GM21447 (cell line): ENCODE measurements around the gene BCAR3.

Experiments
- ATAC-seq: cut with Tn5 transposase; IDR thresholded peaks from one replicate; pipeline ENCODE4 v1.9.1; 2021; ENCODE audit not compliant: unreplicated experiment

BCAR3 gene

GRCh38 chr1:93617670-93618499, 63.8 kb downstream of the BCAR3 start:
- no peak for ATAC-seq

GRCh38 chr1:93616996-93617669, 64.5 kb downstream of the BCAR3 start:
- ATAC-seq, result no peak

GRCh38 chr1:93616221-93616995, 65.2 kb downstream of the BCAR3 start:
- no peak for ATAC-seq

GRCh38 chr1:93615582-93616150, 66.0 kb downstream of the BCAR3 start:
- ATAC-seq, result peak; percentile 78

GRCh38 chr1:93614986-93615581, 66.6 kb downstream of the BCAR3 start:
- ATAC-seq, result peak; percentile 38

- ATAC-seq, result no peak
These were observed 67.1 kb downstream of the BCAR3 start for GRCh38 chr1:93614541-93614940.

GRCh38 chr1:93613898-93614297, 67.7 kb downstream of the BCAR3 start:
- no peak for ATAC-seq

- no peak for ATAC-seq
These were observed 69.1 kb downstream of the BCAR3 start for GRCh38 chr1:93612510-93612909.

- ATAC-seq, result no peak
These were observed 70.0 kb downstream of the BCAR3 start for GRCh38 chr1:93611668-93612067.

GRCh38 chr1:93609536-93609935, 72.1 kb downstream of the BCAR3 start:
- ATAC-seq, result no peak

GRCh38 chr1:93608187-93609109, 73.2 kb downstream of the BCAR3 start:
- peak; percentile 10 for ATAC-seq

GRCh38 chr1:93607814-93608186, 73.8 kb downstream of the BCAR3 start:
- ATAC-seq, result peak; percentile 96

- ATAC-seq, result no peak
These were observed 75.7 kb downstream of the BCAR3 start for GRCh38 chr1:93605812-93606512.

GRCh38 chr1:93605026-93605568, 76.5 kb downstream of the BCAR3 start:
- ATAC-seq, result no peak

- ATAC-seq, result no peak
These were observed 77.2 kb downstream of the BCAR3 start for GRCh38 chr1:93604411-93604810.

GRCh38 chr1:93603601-93604000, 78.0 kb downstream of the BCAR3 start:
- no peak for ATAC-seq

GRCh38 chr1:93603106-93603505, 78.5 kb downstream of the BCAR3 start:
- ATAC-seq, result no peak

GRCh38 chr1:93602101-93602500, 79.5 kb downstream of the BCAR3 start:
- no peak for ATAC-seq

- ATAC-seq, result no peak
These were observed 80.0 kb downstream of the BCAR3 start for GRCh38 chr1:93601686-93602085.
